DOHH2 (cell line): Measurements from ENCODE around the gene SUGCT.

ENCODE experiments used
- CTCF ChIP-seq: fragments of 200-600 bp; sonication (generic); IDR thresholded peaks from one replicate; pipeline ENCODE4 v1.5.1; 2014; ENCODE audit warnings: antibody characterized with exemption, mild to moderate bottlenecking, low read depth, low read length; ENCODE audit not compliant: poor library complexity, severe bottlenecking
- EZH2phosphoT487 ChIP-seq: fragments of 200-600 bp; sonication (generic); IDR thresholded peaks from 2 replicates; pipeline ENCODE4 v1.6.1; 2017; ENCODE audit warnings: borderline replicate concordance, mild to moderate bottlenecking, antibody characterized with exemption, low read length, moderate library complexity, mixed read lengths

- no peak for TF ChIP-seq CTCF
- TF ChIP-seq EZH2phosphoT487, result no peak
Measured at GRCh38 chr7:40263752-40264390, 129.1 kb downstream of the SUGCT start.
